Measurements from ENCODE around the gene HRAS.

Gene HRAS

GRCh38 chr11:494761-495536 is 40.4 kb downstream of the HRAS start:
- Mint-ChIP-seq H3K4me3 (no peak overlapping the region), H3K9me3 (no peaks in the 10 kb centered on the region), H3K4me1 (ENCODE audit: low read depth) (peaks cover 6% of the 10 kb centered on the region), H3K27me3 (ENCODE audit: low read depth) (no peaks in the 10 kb centered on the region), H3K36me3 (ENCODE audit: low read depth) (peaks cover 24% of the 10 kb centered on the region), H3K27ac (no peak overlapping the region)

- Mint-ChIP-seq H3K36me3 (ENCODE audit: low read depth) (peaks cover 19% of the 10 kb centered on the region), H3K27ac (no peak overlapping the region), H3K27me3 (ENCODE audit: low read depth) (no peaks in the 10 kb centered on the region), H3K4me1 (ENCODE audit: low read depth) (peaks cover 6% of the 10 kb centered on the region), H3K4me3 (no peak overlapping the region), H3K9me3 (no peaks in the 10 kb centered on the region)
These were observed 42.7 kb downstream of the HRAS start for GRCh38 chr11:492427-493226.

GRCh38 chr11:491358-491757 is 44.0 kb downstream of the HRAS start:
- H3K27me3 Mint-ChIP-seq (ENCODE audit: low read depth), result no peaks in the 10 kb centered on the region
- H3K36me3 Mint-ChIP-seq (ENCODE audit: low read depth), result peaks cover 10% of the 10 kb centered on the region
- H3K4me1 Mint-ChIP-seq (ENCODE audit: low read depth), result peaks cover 6% of the 10 kb centered on the region
- no peak overlapping the region for H3K27ac Mint-ChIP-seq
- H3K4me3 Mint-ChIP-seq, result no peak overlapping the region
- H3K9me3 Mint-ChIP-seq, result no peaks in the 10 kb centered on the region

GRCh38 chr11:490930-491260 is 44.5 kb downstream of the HRAS start:
- Mint-ChIP-seq H3K36me3 (ENCODE audit: low read depth) (peaks cover 8% of the 10 kb centered on the region), H3K9me3 (no peaks in the 10 kb centered on the region), H3K27me3 (ENCODE audit: low read depth) (no peaks in the 10 kb centered on the region), H3K4me1 (ENCODE audit: low read depth) (peaks cover 5% of the 10 kb centered on the region), H3K4me3 (no peak overlapping the region), H3K27ac (no peak overlapping the region)

GRCh38 chr11:490186-490929 is 45.0 kb downstream of the HRAS start:
- Mint-ChIP-seq H3K27me3 (ENCODE audit: low read depth) (no peaks in the 10 kb centered on the region), H3K4me3 (no peak overlapping the region), H3K9me3 (no peaks in the 10 kb centered on the region), H3K36me3 (ENCODE audit: low read depth) (peaks cover 7% of the 10 kb centered on the region), H3K27ac (no peak overlapping the region), H3K4me1 (ENCODE audit: low read depth) (peaks cover 3% of the 10 kb centered on the region)

- H3K9me3 Mint-ChIP-seq, result no peaks in the 10 kb centered on the region
- no peaks in the 10 kb centered on the region for H3K4me1 Mint-ChIP-seq (ENCODE audit: low read depth)
- H3K36me3 Mint-ChIP-seq (ENCODE audit: low read depth), result peaks cover 4% of the 10 kb centered on the region
- no peak overlapping the region for H3K27ac Mint-ChIP-seq
- H3K4me3 Mint-ChIP-seq, result no peak overlapping the region
- H3K27me3 Mint-ChIP-seq (ENCODE audit: low read depth), result no peaks in the 10 kb centered on the region
These were observed 45.7 kb downstream of the HRAS start for GRCh38 chr11:489610-490185.

GRCh38 chr11:488992-489391 is 46.4 kb downstream of the HRAS start:
- Mint-ChIP-seq H3K4me1 (ENCODE audit: low read depth) (no peaks in the 10 kb centered on the region), H3K27me3 (ENCODE audit: low read depth) (no peaks in the 10 kb centered on the region), H3K4me3 (no peak overlapping the region), H3K9me3 (no peaks in the 10 kb centered on the region), H3K36me3 (ENCODE audit: low read depth) (peaks cover 2% of the 10 kb centered on the region), H3K27ac (no peak overlapping the region)

- H3K27me3 Mint-ChIP-seq (ENCODE audit: low read depth), result no peaks in the 10 kb centered on the region
- H3K9me3 Mint-ChIP-seq, result no peaks in the 10 kb centered on the region
- H3K36me3 Mint-ChIP-seq (ENCODE audit: low read depth), result peaks cover 2% of the 10 kb centered on the region
- H3K4me3 Mint-ChIP-seq, result no peak overlapping the region
- H3K27ac Mint-ChIP-seq, result no peak overlapping the region
- no peaks in the 10 kb centered on the region for H3K4me1 Mint-ChIP-seq (ENCODE audit: low read depth)
These were observed 46.8 kb downstream of the HRAS start for GRCh38 chr11:488579-488978.

- no peaks in the 10 kb centered on the region for H3K4me1 Mint-ChIP-seq (ENCODE audit: low read depth)
These were observed 47.3 kb downstream of the HRAS start for GRCh38 chr11:488062-488461.

GRCh38 chr11:487571-488021 is 47.8 kb downstream of the HRAS start:
- Mint-ChIP-seq H3K4me1 (ENCODE audit: low read depth) (no peaks in the 10 kb centered on the region), H3K9me3 (no peaks in the 10 kb centered on the region), H3K36me3 (ENCODE audit: low read depth) (peaks cover 2% of the 10 kb centered on the region), H3K27ac (no peak overlapping the region), H3K4me3 (no peak overlapping the region), H3K27me3 (ENCODE audit: low read depth) (no peaks in the 10 kb centered on the region)

More at GRCh38 chr11:488062-488461, 47.3 kb downstream of the HRAS start:
- peaks cover 2% of the 10 kb centered on the region for H3K36me3 Mint-ChIP-seq (ENCODE audit: low read depth)
- H3K27ac Mint-ChIP-seq, result no peak overlapping the region
- no peak overlapping the region for H3K4me3 Mint-ChIP-seq
- no peaks in the 10 kb centered on the region for H3K27me3 Mint-ChIP-seq (ENCODE audit: low read depth)
- no peaks in the 10 kb centered on the region for H3K9me3 Mint-ChIP-seq

- Mint-ChIP-seq H3K27ac (no peak overlapping the region), H3K36me3 (ENCODE audit: low read depth) (no peaks in the 10 kb centered on the region), H3K4me3 (no peak overlapping the region), H3K27me3 (ENCODE audit: low read depth) (no peaks in the 10 kb centered on the region), H3K9me3 (no peaks in the 10 kb centered on the region), H3K4me1 (ENCODE audit: low read depth) (no peaks in the 10 kb centered on the region)
These were observed 49.2 kb downstream of the HRAS start for GRCh38 chr11:486189-486588.

- Mint-ChIP-seq H3K4me3 (no peak overlapping the region), H3K36me3 (ENCODE audit: low read depth) (no peaks in the 10 kb centered on the region), H3K4me1 (ENCODE audit: low read depth) (no peaks in the 10 kb centered on the region), H3K27ac (no peak overlapping the region), H3K27me3 (ENCODE audit: low read depth) (no peaks in the 10 kb centered on the region), H3K9me3 (no peaks in the 10 kb centered on the region)
These were observed 50.8 kb downstream of the HRAS start for GRCh38 chr11:484616-485015.
